Measurements from ENCODE around the gene IL17RA.

IL17RA gene

DNA sequence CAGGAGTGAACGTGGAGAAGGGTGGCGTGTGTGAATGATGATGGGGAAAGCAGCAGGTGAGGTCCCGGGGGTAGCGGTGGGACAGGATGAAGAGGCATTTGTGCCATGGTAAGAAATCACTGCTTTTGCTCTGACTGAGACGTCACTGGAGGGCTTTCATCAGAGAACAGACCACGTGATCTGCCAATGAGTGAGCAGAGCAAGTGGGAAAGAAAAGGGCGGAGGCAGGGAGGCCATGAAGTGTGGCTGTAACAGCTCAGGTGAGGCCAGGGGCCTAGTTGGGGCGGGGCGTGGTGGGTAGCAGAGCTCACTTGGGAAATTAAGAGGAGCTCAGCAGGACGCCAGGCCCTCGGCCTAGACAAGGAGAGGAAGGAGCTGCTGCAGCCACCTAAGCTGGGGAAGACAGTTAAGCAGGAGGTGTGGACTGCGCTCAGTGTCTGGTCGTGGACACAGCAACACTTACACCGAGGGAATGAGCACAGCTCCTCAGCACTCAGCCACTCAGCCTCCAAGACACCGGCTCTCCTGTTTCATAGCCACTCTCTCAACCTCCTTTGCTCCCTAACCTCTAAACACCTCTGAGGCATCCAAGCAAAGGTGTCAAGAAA, 50.5 kb downstream of the IL17RA start:
- H3K9ac ChIP-seq (ENCODE audit: low read length), result no peak overlapping the region
- H2AFZ ChIP-seq (ENCODE audit: low read depth, low read length, severe bottlenecking), result no peak overlapping the region
- H3F3A ChIP-seq (ENCODE audit: insufficient read depth), result no peaks in the 10 kb centered on the region
- no peaks in the 10 kb centered on the region for H4K20me1 ChIP-seq (ENCODE audit: low read depth, low read length)
- no peaks in the 10 kb centered on the region for H3K9me3 ChIP-seq (ENCODE audit: insufficient read depth, low read length)
- H3K79me2 ChIP-seq (ENCODE audit: insufficient read depth, low read length), result no peaks in the 10 kb centered on the region
- no peak overlapping the region for H3K27ac ChIP-seq (ENCODE audit: low read depth, low read length)
- H3K27me3 ChIP-seq (ENCODE audit: low read length), result no peaks in the 10 kb centered on the region
- no peaks in the 10 kb centered on the region for H3K9me2 ChIP-seq (replicated peaks; ENCODE audit: insufficient read depth, low read length)
- H3K36me3 ChIP-seq (ENCODE audit: low read length), result no peaks in the 10 kb centered on the region
- H3K4me2 ChIP-seq (ENCODE audit: low read depth, low read length, poor library complexity, severe bottlenecking), result no peak overlapping the region
- TF ChIP-seq EZH2phosphoT487 (conservative IDR thresholded peaks at IDR 0.05; ENCODE audit: low read length), result no peak
- TF ChIP-seq, protein P1, sequence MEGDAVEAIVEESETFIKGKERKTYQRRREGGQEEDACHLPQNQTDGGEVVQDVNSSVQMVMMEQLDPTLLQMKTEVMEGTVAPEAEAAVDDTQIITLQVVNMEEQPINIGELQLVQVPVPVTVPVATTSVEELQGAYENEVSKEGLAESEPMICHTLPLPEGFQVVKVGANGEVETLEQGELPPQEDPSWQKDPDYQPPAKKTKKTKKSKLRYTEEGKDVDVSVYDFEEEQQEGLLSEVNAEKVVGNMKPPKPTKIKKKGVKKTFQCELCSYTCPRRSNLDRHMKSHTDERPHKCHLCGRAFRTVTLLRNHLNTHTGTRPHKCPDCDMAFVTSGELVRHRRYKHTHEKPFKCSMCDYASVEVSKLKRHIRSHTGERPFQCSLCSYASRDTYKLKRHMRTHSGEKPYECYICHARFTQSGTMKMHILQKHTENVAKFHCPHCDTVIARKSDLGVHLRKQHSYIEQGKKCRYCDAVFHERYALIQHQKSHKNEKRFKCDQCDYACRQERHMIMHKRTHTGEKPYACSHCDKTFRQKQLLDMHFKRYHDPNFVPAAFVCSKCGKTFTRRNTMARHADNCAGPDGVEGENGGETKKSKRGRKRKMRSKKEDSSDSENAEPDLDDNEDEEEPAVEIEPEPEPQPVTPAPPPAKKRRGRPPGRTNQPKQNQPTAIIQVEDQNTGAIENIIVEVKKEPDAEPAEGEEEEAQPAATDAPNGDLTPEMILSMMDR (IDR thresholded peaks at IDR 0.05; ENCODE audit: insufficient read depth, low read length, poor library complexity, severe bottlenecking), result no peak
- no peak overlapping the region for H3K4me3 ChIP-seq (ENCODE audit: insufficient read depth, low read length, poor library complexity, severe bottlenecking)

DNA sequence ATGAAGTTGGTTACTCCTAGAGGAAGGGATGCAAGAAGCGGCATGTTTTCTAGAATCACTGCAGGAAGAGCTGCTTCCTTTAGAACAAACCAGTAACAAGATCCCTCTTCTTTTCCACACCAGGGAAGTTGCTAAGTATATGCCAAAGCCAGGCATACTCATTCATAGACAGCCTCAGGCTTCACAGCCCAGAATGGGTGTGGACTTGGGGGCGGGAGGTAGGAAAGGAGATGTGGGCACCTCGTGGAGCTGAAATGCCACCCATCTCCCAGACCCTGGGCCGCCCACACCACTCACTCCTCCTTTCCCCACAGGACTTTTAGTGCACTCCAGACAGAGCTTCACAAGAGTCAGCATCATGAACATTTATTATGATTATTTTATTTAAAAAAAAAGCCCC, 52.4 kb downstream of the IL17RA start:
- Histone ChIP-seq H3K9me3 (ENCODE audit: insufficient read depth, low read length) (no peaks in the 10 kb centered on the region), H3K36me3 (ENCODE audit: low read length) (no peaks in the 10 kb centered on the region), H4K20me1 (ENCODE audit: low read depth, low read length) (no peaks in the 10 kb centered on the region), H3K27ac (ENCODE audit: low read depth, low read length) (no peak overlapping the region), H2AFZ (ENCODE audit: low read depth, low read length, severe bottlenecking) (no peak overlapping the region), H3K4me2 (ENCODE audit: low read depth, low read length, poor library complexity, severe bottlenecking) (no peak overlapping the region), H3K27me3 (ENCODE audit: low read length) (no peaks in the 10 kb centered on the region), H3F3A (ENCODE audit: insufficient read depth) (no peaks in the 10 kb centered on the region), H3K4me3 (ENCODE audit: insufficient read depth, low read length, poor library complexity, severe bottlenecking) (no peak overlapping the region), H3K9me2 (replicated peaks; ENCODE audit: insufficient read depth, low read length) (no peaks in the 10 kb centered on the region), H3K79me2 (ENCODE audit: insufficient read depth, low read length) (no peaks in the 10 kb centered on the region), H3K9ac (ENCODE audit: low read length) (no peak overlapping the region)
- no peak for TF ChIP-seq EZH2phosphoT487 (conservative IDR thresholded peaks at IDR 0.05; ENCODE audit: low read length)

DNA sequence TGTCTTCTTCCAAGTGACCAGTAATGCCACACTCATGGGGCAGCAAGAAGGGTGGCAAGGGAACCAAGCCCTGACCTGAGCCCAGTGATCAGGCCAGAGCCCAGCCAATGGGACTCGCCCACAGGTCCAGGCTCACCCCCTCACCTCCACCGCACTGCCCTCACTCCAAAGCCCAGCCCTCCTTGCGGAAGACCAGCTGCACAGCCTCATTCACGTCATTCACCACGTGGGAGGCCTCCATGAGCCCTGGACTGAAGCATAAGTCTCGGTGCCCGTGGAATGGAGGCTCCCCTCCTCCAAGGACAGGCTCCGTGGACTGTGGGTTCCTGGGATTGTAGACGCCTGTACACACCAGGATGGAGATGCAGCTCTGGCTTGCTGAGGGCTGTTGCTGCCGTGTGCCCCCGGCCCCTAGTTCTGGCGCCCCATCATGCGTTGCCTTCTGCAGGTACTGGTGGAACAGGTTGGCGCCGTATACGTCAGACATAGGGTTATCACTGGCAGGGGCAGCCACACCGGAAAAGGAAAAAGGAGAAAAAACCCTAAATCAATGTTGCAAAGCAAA, 53.1 kb downstream of the IL17RA start:
- no peak overlapping the region for H3K9ac ChIP-seq (ENCODE audit: low read length)
- H3K36me3 ChIP-seq (ENCODE audit: low read length), result no peaks in the 10 kb centered on the region
- TF ChIP-seq EZH2phosphoT487 (conservative IDR thresholded peaks at IDR 0.05; ENCODE audit: low read length), result no peak
- TF ChIP-seq, protein P1 (IDR thresholded peaks at IDR 0.05; ENCODE audit: insufficient read depth, low read length, poor library complexity, severe bottlenecking), result no peak
- no peaks in the 10 kb centered on the region for H4K20me1 ChIP-seq (ENCODE audit: low read depth, low read length)
- no peaks in the 10 kb centered on the region for H3K79me2 ChIP-seq (ENCODE audit: insufficient read depth, low read length)
- H2AFZ ChIP-seq (ENCODE audit: low read depth, low read length, severe bottlenecking), result no peak overlapping the region
- no peaks in the 10 kb centered on the region for H3K9me3 ChIP-seq (ENCODE audit: insufficient read depth, low read length)
- no peaks in the 10 kb centered on the region for H3K27me3 ChIP-seq (ENCODE audit: low read length)
- H3K27ac ChIP-seq (ENCODE audit: low read depth, low read length), result no peak overlapping the region
- no peaks in the 10 kb centered on the region for H3K9me2 ChIP-seq (replicated peaks; ENCODE audit: insufficient read depth, low read length)
- H3K4me2 ChIP-seq (ENCODE audit: low read depth, low read length, poor library complexity, severe bottlenecking), result no peak overlapping the region
- no peak overlapping the region for H3K4me3 ChIP-seq (ENCODE audit: insufficient read depth, low read length, poor library complexity, severe bottlenecking)
- no peaks in the 10 kb centered on the region for H3F3A ChIP-seq (ENCODE audit: insufficient read depth)

DNA sequence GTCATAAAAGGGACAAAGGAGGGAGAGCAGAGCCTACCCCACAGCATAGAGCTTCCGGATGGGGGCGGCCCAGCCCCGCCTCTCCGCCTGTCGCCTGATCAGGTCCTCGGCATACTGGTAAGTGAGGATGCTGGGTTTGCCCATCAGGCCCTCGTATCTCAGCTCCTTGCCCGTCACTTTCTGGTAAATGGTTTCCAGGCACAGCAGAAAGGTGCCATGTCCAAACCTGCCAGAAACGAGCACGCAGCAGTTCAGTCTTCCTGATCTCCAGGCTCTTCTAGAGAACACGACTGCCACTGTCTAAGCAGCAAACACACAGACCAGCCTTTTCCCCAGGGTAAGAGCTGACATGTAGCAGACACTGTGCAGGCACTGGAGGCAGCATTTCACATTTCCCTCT, 53.7 kb downstream of the IL17RA start:
- Histone ChIP-seq H3K79me2 (ENCODE audit: insufficient read depth, low read length) (no peaks in the 10 kb centered on the region), H3K27me3 (ENCODE audit: low read length) (no peaks in the 10 kb centered on the region), H3K27ac (ENCODE audit: low read depth, low read length) (no peak overlapping the region), H3K9ac (ENCODE audit: low read length) (no peak overlapping the region), H3F3A (ENCODE audit: insufficient read depth) (no peaks in the 10 kb centered on the region), H3K36me3 (ENCODE audit: low read length) (no peaks in the 10 kb centered on the region), H3K4me2 (ENCODE audit: low read depth, low read length, poor library complexity, severe bottlenecking) (no peak overlapping the region), H4K20me1 (ENCODE audit: low read depth, low read length) (no peaks in the 10 kb centered on the region), H3K9me2 (replicated peaks; ENCODE audit: insufficient read depth, low read length) (no peaks in the 10 kb centered on the region), H3K9me3 (ENCODE audit: insufficient read depth, low read length) (no peaks in the 10 kb centered on the region), H2AFZ (ENCODE audit: low read depth, low read length, severe bottlenecking) (no peak overlapping the region), H3K4me3 (ENCODE audit: insufficient read depth, low read length, poor library complexity, severe bottlenecking) (no peak overlapping the region)
- no peak for TF ChIP-seq EZH2phosphoT487 (conservative IDR thresholded peaks at IDR 0.05; ENCODE audit: low read length)
- TF ChIP-seq, protein P1 (IDR thresholded peaks at IDR 0.05; ENCODE audit: insufficient read depth, low read length, poor library complexity, severe bottlenecking), result no peak
